ENCODE results near the gene ABCB9. TPM values are rescaled to one million over a fixed set of nuclear protein-coding genes. Genes with fewer than 3 reads are reported as not detected.

Gene ABCB9
- total RNA-seq, 1 experiment from 2014 or later, result 20.9 TPM

DNA sequence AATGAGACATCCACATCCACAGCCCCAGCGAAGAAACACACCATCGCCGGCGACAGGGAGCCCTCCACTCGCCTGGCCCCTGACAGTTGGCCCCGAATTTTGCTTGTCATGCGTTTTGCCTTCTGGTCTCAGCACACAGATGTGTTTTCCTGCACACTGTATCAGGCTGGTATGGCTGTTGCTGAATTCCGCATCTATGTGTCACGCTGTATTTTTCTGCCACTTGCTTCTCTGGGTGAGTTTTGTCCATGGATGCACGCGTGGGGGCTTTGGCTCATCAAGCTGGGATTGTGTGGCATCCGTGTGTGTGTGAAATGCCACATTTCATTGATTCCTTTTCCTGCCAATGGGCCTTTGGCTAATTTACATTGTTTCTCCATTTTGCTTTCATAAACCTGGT lies 40.7 kb upstream of the ABCB9 start:
- BruUV-seq (replicated peaks), result no TSS peak
- H3K36me3 ChIP-seq (ENCODE audit: low read depth, low read length), result no peaks in the 10 kb centered on the region
- no peaks in the 10 kb centered on the region for H3K27me3 ChIP-seq (ENCODE audit: low read length)
- H3K4me2 ChIP-seq (ENCODE audit: low read length), result no peak overlapping the region
- intact Hi-C loops (cut with micrococcal nuclease), result no loop called here
- H3K79me2 ChIP-seq (ENCODE audit: low read length), result no peaks in the 10 kb centered on the region
- DNase-seq (no peak), ATAC-seq (no peak)
- H3K9me2 ChIP-seq (replicated peaks; ENCODE audit: low read length), result no peaks in the 10 kb centered on the region
- H3K27ac ChIP-seq (ENCODE audit: low read length), result no peak overlapping the region
- H3K4me1 ChIP-seq (ENCODE audit: insufficient read depth, low read length), result no peaks in the 10 kb centered on the region
- POLR2A ChIA-PET (ENCODE audit: unreplicated experiment), result no interaction called here
- no peaks in the 10 kb centered on the region for H3F3A ChIP-seq (ENCODE audit: low read length, unreplicated experiment)
- TF ChIP-seq EZH2 (IDR thresholded peaks at IDR 0.05; ENCODE audit: low read length, unreplicated experiment), result no peak
- H3K9me3 ChIP-seq (ENCODE audit: low read length), result no peaks in the 10 kb centered on the region
- H4K20me1 ChIP-seq (ENCODE audit: low read length), result no peaks in the 10 kb centered on the region
- CTCF ChIA-PET, result no interaction called here
- no peak overlapping the region for H3K9ac ChIP-seq (ENCODE audit: low read length)
- H2AFZ ChIP-seq (ENCODE audit: low read length), result no peak overlapping the region
- no peak overlapping the region for H3K4me3 ChIP-seq (ENCODE audit: low read length)

DNA sequence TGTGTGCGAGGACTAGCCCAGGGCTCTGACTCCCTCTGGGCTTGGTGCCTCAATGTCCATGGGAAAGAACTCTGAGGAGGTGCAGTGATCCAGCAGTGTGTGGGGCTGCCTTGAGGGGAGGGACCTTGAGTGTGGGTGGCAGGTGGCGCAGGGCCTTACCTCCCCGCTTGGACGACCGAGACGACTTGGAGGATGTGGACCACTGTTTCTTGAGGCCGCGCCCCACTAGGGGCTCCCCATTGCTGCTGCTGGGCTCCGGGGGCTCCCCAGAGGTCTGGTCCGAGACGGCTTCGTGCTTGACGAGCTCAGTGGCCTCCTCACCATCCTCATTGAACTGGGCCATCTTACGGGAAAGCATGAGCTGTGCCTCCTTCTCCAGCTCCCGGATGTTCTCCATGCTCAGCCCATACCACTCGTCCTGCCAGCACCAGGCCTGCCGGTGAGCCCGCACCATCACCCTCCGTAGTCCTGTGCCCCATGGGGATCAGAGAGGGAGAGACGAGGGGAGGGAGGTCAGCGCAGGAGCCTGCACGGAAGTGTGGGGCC lies 38.9 kb upstream of the ABCB9 start:
- no peak for ATAC-seq
- intact Hi-C loops (cut with micrococcal nuclease), result no loop called here
- H3F3A ChIP-seq (ENCODE audit: low read length, unreplicated experiment), result no peaks in the 10 kb centered on the region
- no peak overlapping the region for H3K27ac ChIP-seq (ENCODE audit: low read length)
- H3K27me3 ChIP-seq (ENCODE audit: low read length), result no peaks in the 10 kb centered on the region
- H3K4me3 ChIP-seq (ENCODE audit: low read length), result no peak overlapping the region
- H3K36me3 ChIP-seq (ENCODE audit: low read depth, low read length), result no peaks in the 10 kb centered on the region
- H3K4me1 ChIP-seq (ENCODE audit: insufficient read depth, low read length), result no peaks in the 10 kb centered on the region
- no peak for TF ChIP-seq EZH2 (IDR thresholded peaks at IDR 0.05; ENCODE audit: low read length, unreplicated experiment)
- TF ChIP-seq, protein P1, sequence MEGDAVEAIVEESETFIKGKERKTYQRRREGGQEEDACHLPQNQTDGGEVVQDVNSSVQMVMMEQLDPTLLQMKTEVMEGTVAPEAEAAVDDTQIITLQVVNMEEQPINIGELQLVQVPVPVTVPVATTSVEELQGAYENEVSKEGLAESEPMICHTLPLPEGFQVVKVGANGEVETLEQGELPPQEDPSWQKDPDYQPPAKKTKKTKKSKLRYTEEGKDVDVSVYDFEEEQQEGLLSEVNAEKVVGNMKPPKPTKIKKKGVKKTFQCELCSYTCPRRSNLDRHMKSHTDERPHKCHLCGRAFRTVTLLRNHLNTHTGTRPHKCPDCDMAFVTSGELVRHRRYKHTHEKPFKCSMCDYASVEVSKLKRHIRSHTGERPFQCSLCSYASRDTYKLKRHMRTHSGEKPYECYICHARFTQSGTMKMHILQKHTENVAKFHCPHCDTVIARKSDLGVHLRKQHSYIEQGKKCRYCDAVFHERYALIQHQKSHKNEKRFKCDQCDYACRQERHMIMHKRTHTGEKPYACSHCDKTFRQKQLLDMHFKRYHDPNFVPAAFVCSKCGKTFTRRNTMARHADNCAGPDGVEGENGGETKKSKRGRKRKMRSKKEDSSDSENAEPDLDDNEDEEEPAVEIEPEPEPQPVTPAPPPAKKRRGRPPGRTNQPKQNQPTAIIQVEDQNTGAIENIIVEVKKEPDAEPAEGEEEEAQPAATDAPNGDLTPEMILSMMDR (conservative IDR thresholded peaks at IDR 0.05; ENCODE audit: low read depth, low read length), result no peak
- TF ChIP-seq EZH2phosphoT487 (IDR thresholded peaks at IDR 0.05; ENCODE audit: borderline replicate concordance, low read length), result no peak
- no peaks in the 10 kb centered on the region for H4K20me1 ChIP-seq (ENCODE audit: low read length)
- no peak for DNase-seq
- ChIA-PET POLR2A (ENCODE audit: unreplicated experiment) (no interaction called here), CTCF (no interaction called here)
- H3K9ac ChIP-seq (ENCODE audit: low read length), result no peak overlapping the region
- no peaks in the 10 kb centered on the region for H3K79me2 ChIP-seq (ENCODE audit: low read length)
- H3K9me2 ChIP-seq (replicated peaks; ENCODE audit: low read length), result no peaks in the 10 kb centered on the region
- no peak overlapping the region for H3K4me2 ChIP-seq (ENCODE audit: low read length)
- no peak overlapping the region for H2AFZ ChIP-seq (ENCODE audit: low read length)
- BruUV-seq (replicated peaks), result no TSS peak
- H3K9me3 ChIP-seq (ENCODE audit: low read length), result no peaks in the 10 kb centered on the region

DNA sequence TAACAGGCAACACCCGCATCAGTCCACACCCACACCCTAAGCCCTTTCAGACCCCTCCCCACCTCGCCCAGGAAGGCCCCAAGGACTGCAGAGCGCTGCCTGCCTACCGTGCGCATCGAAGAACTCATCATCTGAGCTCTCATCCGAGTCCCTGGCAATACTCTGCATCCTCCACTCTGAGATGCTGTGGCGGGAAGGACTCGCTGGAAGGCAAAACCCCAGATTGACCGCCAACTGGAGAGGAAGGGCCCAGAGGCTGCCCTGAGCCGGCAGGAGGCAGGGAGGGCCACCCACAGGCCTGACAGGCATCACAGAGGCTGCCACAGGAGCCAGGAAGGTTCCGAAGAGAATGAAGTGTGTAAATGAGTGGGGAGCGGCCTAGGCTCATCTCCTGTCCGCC lies 38.0 kb upstream of the ABCB9 start:
- CTCF ChIA-PET, result no interaction called here
- BruUV-seq (replicated peaks), result no TSS peak
- no peak overlapping the region for H3K9ac ChIP-seq (ENCODE audit: low read length)

More for the DNA sequence above, 38.0 kb upstream of the ABCB9 start:
- H2AFZ ChIP-seq (ENCODE audit: low read length), result no peak overlapping the region
- no peaks in the 10 kb centered on the region for H3K9me2 ChIP-seq (replicated peaks; ENCODE audit: low read length)
- no peaks in the 10 kb centered on the region for H3K36me3 ChIP-seq (ENCODE audit: low read depth, low read length)
- no peaks in the 10 kb centered on the region for H4K20me1 ChIP-seq (ENCODE audit: low read length)
- no peak for DNase-seq
- H3K27me3 ChIP-seq (ENCODE audit: low read length), result no peaks in the 10 kb centered on the region
- intact Hi-C loops (cut with micrococcal nuclease), result no loop called here
- no peaks in the 10 kb centered on the region for H3F3A ChIP-seq (ENCODE audit: low read length, unreplicated experiment)
- H3K4me2 ChIP-seq (ENCODE audit: low read length), result no peak overlapping the region
- H3K27ac ChIP-seq (ENCODE audit: low read length), result no peak overlapping the region
- no peaks in the 10 kb centered on the region for H3K79me2 ChIP-seq (ENCODE audit: low read length)
- TF ChIP-seq EZH2 (IDR thresholded peaks at IDR 0.05; ENCODE audit: low read length, unreplicated experiment) (no peak), EZH2phosphoT487 (IDR thresholded peaks at IDR 0.05; ENCODE audit: borderline replicate concordance, low read length) (no peak)
- TF ChIP-seq, protein P1 (conservative IDR thresholded peaks at IDR 0.05; ENCODE audit: low read depth, low read length), result no peak
- ATAC-seq, result no peak
- no peak overlapping the region for H3K4me3 ChIP-seq (ENCODE audit: low read length)
- no peaks in the 10 kb centered on the region for H3K4me1 ChIP-seq (ENCODE audit: insufficient read depth, low read length)
- POLR2A ChIA-PET (ENCODE audit: unreplicated experiment), result no interaction called here
- H3K9me3 ChIP-seq (ENCODE audit: low read length), result no peaks in the 10 kb centered on the region
